Keratinocyte (primary cell): ENCODE measurements around the gene LRRC2.

Experiments used
- EZH2 ChIP-seq: IDR thresholded peaks from one replicate; pipeline ENCODE4 v1.6.1; 2012; ENCODE audit warnings: inconsistent platforms, mild to moderate bottlenecking, low read length, moderate library complexity
- TF ChIP-seq, protein P1 (sequence below), 3 experiments: IDR thresholded peaks in 1 of 3; conservative IDR thresholded peaks in 1 of 3; optimal IDR thresholded peaks in 1 of 3; 2 replicates in 2 of 3; 3 replicates in 1 of 3; pipeline versions ENCODE3 to v1.5.1; 2011; ENCODE audit warnings: low read length in 3 of 3, mild to moderate bottlenecking in 3 of 3, moderate library complexity in 2 of 3, control low read depth in 1 of 3, inconsistent platforms in 1 of 3; ENCODE audit not compliant: insufficient read depth in 2 of 3; ENCODE audit errors: extremely low read depth in 1 of 3

DNA sequence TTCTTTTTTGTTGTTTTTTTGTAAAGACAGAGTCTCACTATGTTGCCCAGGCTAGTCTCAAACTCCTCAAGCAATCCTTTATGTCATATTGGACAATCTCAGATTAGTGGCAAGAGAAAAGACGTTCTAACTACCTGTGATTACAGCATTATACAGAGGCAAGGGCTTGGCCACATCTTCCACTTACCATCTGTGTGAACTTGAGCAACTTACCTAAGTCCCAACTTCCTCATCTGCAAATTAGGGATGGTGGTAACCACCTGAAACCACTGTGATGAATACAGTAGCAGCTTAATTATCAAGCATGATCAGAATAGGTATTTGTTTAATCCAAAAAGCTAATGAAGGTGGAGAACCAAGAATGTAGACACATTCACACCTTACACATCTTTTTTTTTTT, 16.1 kb downstream of the LRRC2 start:
- TF ChIP-seq, protein P1, sequence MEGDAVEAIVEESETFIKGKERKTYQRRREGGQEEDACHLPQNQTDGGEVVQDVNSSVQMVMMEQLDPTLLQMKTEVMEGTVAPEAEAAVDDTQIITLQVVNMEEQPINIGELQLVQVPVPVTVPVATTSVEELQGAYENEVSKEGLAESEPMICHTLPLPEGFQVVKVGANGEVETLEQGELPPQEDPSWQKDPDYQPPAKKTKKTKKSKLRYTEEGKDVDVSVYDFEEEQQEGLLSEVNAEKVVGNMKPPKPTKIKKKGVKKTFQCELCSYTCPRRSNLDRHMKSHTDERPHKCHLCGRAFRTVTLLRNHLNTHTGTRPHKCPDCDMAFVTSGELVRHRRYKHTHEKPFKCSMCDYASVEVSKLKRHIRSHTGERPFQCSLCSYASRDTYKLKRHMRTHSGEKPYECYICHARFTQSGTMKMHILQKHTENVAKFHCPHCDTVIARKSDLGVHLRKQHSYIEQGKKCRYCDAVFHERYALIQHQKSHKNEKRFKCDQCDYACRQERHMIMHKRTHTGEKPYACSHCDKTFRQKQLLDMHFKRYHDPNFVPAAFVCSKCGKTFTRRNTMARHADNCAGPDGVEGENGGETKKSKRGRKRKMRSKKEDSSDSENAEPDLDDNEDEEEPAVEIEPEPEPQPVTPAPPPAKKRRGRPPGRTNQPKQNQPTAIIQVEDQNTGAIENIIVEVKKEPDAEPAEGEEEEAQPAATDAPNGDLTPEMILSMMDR (optimal IDR thresholded peaks at IDR 0.05 in 1 of 3, IDR thresholded peaks at IDR 0.05 in 1 of 3, conservative IDR thresholded peaks at IDR 0.05 in 1 of 3; ENCODE audit: extremely low read depth in 1 of 3, insufficient read depth in 2 of 3, low read length in 3 of 3) = no peak
- no peak for TF ChIP-seq EZH2
